Measurements from ENCODE around the gene MACC1.
A peak's percentile ranks its signal among the peaks of the same experiment; 100 is the strongest.
"Not testable (repeated sequence)": the region's sequence is repeated elsewhere in the genome, so short reads cannot be mapped to it uniquely, and the experiment has no call there.

MACC1 gene

GRCh38 chr7:20216406-20217036 is 663 bp downstream of the MACC1 start:
- Histone ChIP-seq H3K9ac (ENCODE audit: low read length) (peak overlapping the region; percentile 59), H3K36me3 (ENCODE audit: control insufficient read depth, insufficient read depth, low read length) (no peaks in the 10 kb centered on the region), H3K9me3 (ENCODE audit: control insufficient read depth, low read length) (no peaks in the 10 kb centered on the region), H3K27me3 (ENCODE audit: control insufficient read depth, insufficient read depth, low read length) (no peaks in the 10 kb centered on the region), H3K4me1 (ENCODE audit: control insufficient read depth, insufficient read depth, low read length) (peaks cover 41% of the 10 kb centered on the region), H3K4me3 (ENCODE audit: low read length) (peak overlapping the region; percentile 12)

GRCh38 chr7:20214921-20215669 is 2.1 kb downstream of the MACC1 start:
- Histone ChIP-seq H3K27me3 (ENCODE audit: control insufficient read depth, insufficient read depth, low read length) (no peaks in the 10 kb centered on the region), H3K36me3 (ENCODE audit: control insufficient read depth, insufficient read depth, low read length) (no peaks in the 10 kb centered on the region), H3K4me3 (ENCODE audit: low read length) (no peak overlapping the region), H3K9ac (ENCODE audit: low read length) (no peak overlapping the region), H3K4me1 (ENCODE audit: control insufficient read depth, insufficient read depth, low read length) (peaks cover 28% of the 10 kb centered on the region), H3K9me3 (ENCODE audit: control insufficient read depth, low read length) (no peaks in the 10 kb centered on the region)

GRCh38 chr7:20214132-20214531 is 3.1 kb downstream of the MACC1 start:
- H3K36me3 ChIP-seq (ENCODE audit: control insufficient read depth, insufficient read depth, low read length), result no peaks in the 10 kb centered on the region
- peaks cover 18% of the 10 kb centered on the region for H3K4me1 ChIP-seq (ENCODE audit: control insufficient read depth, insufficient read depth, low read length)
- no peak overlapping the region for H3K4me3 ChIP-seq (ENCODE audit: low read length)
- no peaks in the 10 kb centered on the region for H3K27me3 ChIP-seq (ENCODE audit: control insufficient read depth, insufficient read depth, low read length)
- H3K9me3 ChIP-seq (ENCODE audit: control insufficient read depth, low read length), result no peaks in the 10 kb centered on the region
- H3K9ac ChIP-seq (ENCODE audit: low read length), result no peak overlapping the region

GRCh38 chr7:20213378-20213777 is 3.8 kb downstream of the MACC1 start:
- H3K4me1 ChIP-seq (ENCODE audit: control insufficient read depth, insufficient read depth, low read length), result peaks cover 11% of the 10 kb centered on the region
- no peak overlapping the region for H3K9ac ChIP-seq (ENCODE audit: low read length)
- H3K9me3 ChIP-seq (ENCODE audit: control insufficient read depth, low read length), result no peaks in the 10 kb centered on the region
- H3K36me3 ChIP-seq (ENCODE audit: control insufficient read depth, insufficient read depth, low read length), result no peaks in the 10 kb centered on the region
- H3K27me3 ChIP-seq (ENCODE audit: control insufficient read depth, insufficient read depth, low read length), result no peaks in the 10 kb centered on the region
- H3K4me3 ChIP-seq (ENCODE audit: low read length), result no peak overlapping the region

- H3K4me3 ChIP-seq (ENCODE audit: low read length), result no peak overlapping the region
- H3K4me1 ChIP-seq (ENCODE audit: control insufficient read depth, insufficient read depth, low read length), result peaks cover 4% of the 10 kb centered on the region
- H3K9ac ChIP-seq (ENCODE audit: low read length), result no peak overlapping the region
- H3K27me3 ChIP-seq (ENCODE audit: control insufficient read depth, insufficient read depth, low read length), result no peaks in the 10 kb centered on the region
- no peaks in the 10 kb centered on the region for H3K36me3 ChIP-seq (ENCODE audit: control insufficient read depth, insufficient read depth, low read length)
- no peaks in the 10 kb centered on the region for H3K9me3 ChIP-seq (ENCODE audit: control insufficient read depth, low read length)
Measured at GRCh38 chr7:20211376-20211775, 5.8 kb downstream of the MACC1 start.

GRCh38 chr7:20208651-20209307 is 8.4 kb downstream of the MACC1 start:
- Histone ChIP-seq H3K9me3 (ENCODE audit: control insufficient read depth, low read length) (no peaks in the 10 kb centered on the region), H3K4me3 (ENCODE audit: low read length) (no peak overlapping the region), H3K4me1 (ENCODE audit: control insufficient read depth, insufficient read depth, low read length) (peaks cover 4% of the 10 kb centered on the region), H3K9ac (ENCODE audit: low read length) (no peak overlapping the region), H3K27me3 (ENCODE audit: control insufficient read depth, insufficient read depth, low read length) (no peaks in the 10 kb centered on the region), H3K36me3 (ENCODE audit: control insufficient read depth, insufficient read depth, low read length) (no peaks in the 10 kb centered on the region)

- H3K4me3 ChIP-seq (ENCODE audit: low read length); H3K9me3 ChIP-seq (ENCODE audit: control insufficient read depth, low read length); H3K9ac ChIP-seq (ENCODE audit: low read length); H3K4me1 ChIP-seq (ENCODE audit: control insufficient read depth, insufficient read depth, low read length); H3K36me3 ChIP-seq (ENCODE audit: control insufficient read depth, insufficient read depth, low read length); H3K27me3 ChIP-seq (ENCODE audit: control insufficient read depth, insufficient read depth, low read length): not testable (repeated sequence)
Measured at GRCh38 chr7:20207811-20208210, 9.4 kb downstream of the MACC1 start.

GRCh38 chr7:20206104-20206896 is 10.9 kb downstream of the MACC1 start:
- Histone ChIP-seq H3K9ac (ENCODE audit: low read length) (no peak overlapping the region), H3K4me3 (ENCODE audit: low read length) (no peak overlapping the region), H3K27me3 (ENCODE audit: control insufficient read depth, insufficient read depth, low read length) (no peaks in the 10 kb centered on the region), H3K4me1 (ENCODE audit: control insufficient read depth, insufficient read depth, low read length) (no peaks in the 10 kb centered on the region), H3K9me3 (ENCODE audit: control insufficient read depth, low read length) (no peaks in the 10 kb centered on the region), H3K36me3 (ENCODE audit: control insufficient read depth, insufficient read depth, low read length) (no peaks in the 10 kb centered on the region)

- Histone ChIP-seq H3K9me3 (ENCODE audit: control insufficient read depth, low read length) (no peaks in the 10 kb centered on the region), H3K4me1 (ENCODE audit: control insufficient read depth, insufficient read depth, low read length) (peaks cover 7% of the 10 kb centered on the region), H3K9ac (ENCODE audit: low read length) (no peak overlapping the region), H3K4me3 (ENCODE audit: low read length) (no peak overlapping the region), H3K27me3 (ENCODE audit: control insufficient read depth, insufficient read depth, low read length) (no peaks in the 10 kb centered on the region), H3K36me3 (ENCODE audit: control insufficient read depth, insufficient read depth, low read length) (no peaks in the 10 kb centered on the region)
Measured at GRCh38 chr7:20203316-20203715, 13.9 kb downstream of the MACC1 start.

GRCh38 chr7:20201380-20201779 is 15.8 kb downstream of the MACC1 start:
- H3K4me1 ChIP-seq (ENCODE audit: control insufficient read depth, insufficient read depth, low read length), result peaks cover 7% of the 10 kb centered on the region
- no peak overlapping the region for H3K4me3 ChIP-seq (ENCODE audit: low read length)
- no peaks in the 10 kb centered on the region for H3K27me3 ChIP-seq (ENCODE audit: control insufficient read depth, insufficient read depth, low read length)
- H3K9me3 ChIP-seq (ENCODE audit: control insufficient read depth, low read length), result no peaks in the 10 kb centered on the region
- H3K9ac ChIP-seq (ENCODE audit: low read length), result no peak overlapping the region
- H3K36me3 ChIP-seq (ENCODE audit: control insufficient read depth, insufficient read depth, low read length), result no peaks in the 10 kb centered on the region

GRCh38 chr7:20200971-20201370 is 16.2 kb downstream of the MACC1 start:
- Histone ChIP-seq H3K4me1 (ENCODE audit: control insufficient read depth, insufficient read depth, low read length) (peaks cover 7% of the 10 kb centered on the region), H3K4me3 (ENCODE audit: low read length) (no peak overlapping the region), H3K9ac (ENCODE audit: low read length) (no peak overlapping the region), H3K9me3 (ENCODE audit: control insufficient read depth, low read length) (no peaks in the 10 kb centered on the region), H3K27me3 (ENCODE audit: control insufficient read depth, insufficient read depth, low read length) (no peaks in the 10 kb centered on the region), H3K36me3 (ENCODE audit: control insufficient read depth, insufficient read depth, low read length) (no peaks in the 10 kb centered on the region)

GRCh38 chr7:20200361-20200760 is 16.8 kb downstream of the MACC1 start:
- H3K4me1 ChIP-seq (ENCODE audit: control insufficient read depth, insufficient read depth, low read length), result peaks cover 7% of the 10 kb centered on the region
- no peaks in the 10 kb centered on the region for H3K9me3 ChIP-seq (ENCODE audit: control insufficient read depth, low read length)
- H3K36me3 ChIP-seq (ENCODE audit: control insufficient read depth, insufficient read depth, low read length), result no peaks in the 10 kb centered on the region
- no peaks in the 10 kb centered on the region for H3K27me3 ChIP-seq (ENCODE audit: control insufficient read depth, insufficient read depth, low read length)
- no peak overlapping the region for H3K4me3 ChIP-seq (ENCODE audit: low read length)
- no peak overlapping the region for H3K9ac ChIP-seq (ENCODE audit: low read length)

Data from mucosa of stomach (tissue), 1 donor.